ENCODE measurements around the gene NUFIP2. TPM values are rescaled to one million over a fixed set of nuclear protein-coding genes. Genes with fewer than 3 reads are reported as not detected.
A peak's percentile ranks its signal among the peaks of the same experiment; 100 is the strongest.

NUFIP2 gene
- total RNA-seq, 6 donors from 2014 or later, result 17.9 to 85.9 (median 38.4) TPM

DNA sequence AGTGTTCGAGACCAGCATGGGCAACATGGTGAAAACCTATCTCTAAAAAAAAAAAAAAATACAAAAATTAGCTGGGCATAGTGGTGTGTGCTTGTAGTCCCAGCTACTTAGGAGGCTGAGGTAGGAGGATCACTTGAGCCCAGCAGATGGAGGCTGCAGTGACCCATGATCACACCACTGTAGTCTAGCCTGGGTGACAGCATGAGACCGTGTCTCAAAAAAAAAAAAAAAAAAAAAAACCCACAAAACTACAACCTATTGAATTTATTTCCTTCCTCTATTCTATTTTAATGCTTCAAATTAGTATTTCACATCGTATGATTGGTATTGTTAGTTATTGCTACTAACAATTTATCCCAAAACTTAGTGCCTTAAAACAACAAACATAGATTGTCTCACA is 9.4 kb upstream of the NUFIP2 start:
- 53 to 59% methylated on average over 3 of the region's 3 CpGs for WGBS, 2 donors
- DNase-seq (no peak), ATAC-seq (ENCODE audit: low FRiP score in 2 of 2) (no peak)
- H3K36me3 ChIP-seq, result no peaks in the 10 kb centered on the region
- no peak overlapping the region for H3K27ac ChIP-seq
- H3K9me3 ChIP-seq, result no peaks in the 10 kb centered on the region
- no peak overlapping the region for H3K4me3 ChIP-seq
- H3K27me3 ChIP-seq, result no peaks in the 10 kb centered on the region
- H3K4me1 ChIP-seq, result no peaks in the 10 kb centered on the region
- TF ChIP-seq POLR2A (IDR thresholded peaks at IDR 0.05), result no peak
- TF ChIP-seq, protein P1, sequence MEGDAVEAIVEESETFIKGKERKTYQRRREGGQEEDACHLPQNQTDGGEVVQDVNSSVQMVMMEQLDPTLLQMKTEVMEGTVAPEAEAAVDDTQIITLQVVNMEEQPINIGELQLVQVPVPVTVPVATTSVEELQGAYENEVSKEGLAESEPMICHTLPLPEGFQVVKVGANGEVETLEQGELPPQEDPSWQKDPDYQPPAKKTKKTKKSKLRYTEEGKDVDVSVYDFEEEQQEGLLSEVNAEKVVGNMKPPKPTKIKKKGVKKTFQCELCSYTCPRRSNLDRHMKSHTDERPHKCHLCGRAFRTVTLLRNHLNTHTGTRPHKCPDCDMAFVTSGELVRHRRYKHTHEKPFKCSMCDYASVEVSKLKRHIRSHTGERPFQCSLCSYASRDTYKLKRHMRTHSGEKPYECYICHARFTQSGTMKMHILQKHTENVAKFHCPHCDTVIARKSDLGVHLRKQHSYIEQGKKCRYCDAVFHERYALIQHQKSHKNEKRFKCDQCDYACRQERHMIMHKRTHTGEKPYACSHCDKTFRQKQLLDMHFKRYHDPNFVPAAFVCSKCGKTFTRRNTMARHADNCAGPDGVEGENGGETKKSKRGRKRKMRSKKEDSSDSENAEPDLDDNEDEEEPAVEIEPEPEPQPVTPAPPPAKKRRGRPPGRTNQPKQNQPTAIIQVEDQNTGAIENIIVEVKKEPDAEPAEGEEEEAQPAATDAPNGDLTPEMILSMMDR (IDR thresholded peaks at IDR 0.05), result no peak
- no peak for TF ChIP-seq POLR2AphosphoS5 (IDR thresholded peaks at IDR 0.05)
- no peak for TF ChIP-seq EP300 (IDR thresholded peaks at IDR 0.05)

DNA sequence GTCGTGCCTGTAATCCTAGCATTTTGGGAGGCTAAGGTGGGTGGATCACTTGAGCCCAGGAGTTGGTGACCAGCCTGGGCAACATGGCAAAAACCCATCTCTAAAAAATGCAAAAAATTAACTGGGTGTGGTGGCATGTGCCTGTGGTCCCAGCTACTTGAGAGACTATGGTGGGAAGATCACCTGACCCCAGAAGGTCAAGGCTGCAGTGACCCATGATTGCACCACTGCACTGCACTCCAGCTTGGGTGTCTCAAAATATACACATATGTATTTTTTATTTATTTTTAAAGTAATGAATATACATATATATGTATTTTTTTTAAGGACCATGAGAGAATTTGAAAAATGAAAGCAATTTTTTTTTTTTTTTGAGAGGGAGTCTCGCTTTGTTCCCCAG is 5.1 kb upstream of the NUFIP2 start:
- TF ChIP-seq, protein P1 (IDR thresholded peaks at IDR 0.05), result no peak
- TF ChIP-seq EP300 (IDR thresholded peaks at IDR 0.05), result no peak
- TF ChIP-seq POLR2A (IDR thresholded peaks at IDR 0.05), result no peak
- TF ChIP-seq POLR2AphosphoS5 (IDR thresholded peaks at IDR 0.05), result no peak
- no peak overlapping the region for H3K27ac ChIP-seq
- 80 to 91% methylated on average over 2 of the region's 2 CpGs for WGBS, 2 donors
- no peaks in the 10 kb centered on the region for H3K9me3 ChIP-seq
- H3K4me3 ChIP-seq, result no peak overlapping the region
- H3K36me3 ChIP-seq, result no peaks in the 10 kb centered on the region
- ATAC-seq (ENCODE audit: low FRiP score in 2 of 2) (no peak), DNase-seq (no peak)
- no peaks in the 10 kb centered on the region for H3K27me3 ChIP-seq
- peaks cover 0 to 5% (median 2%) of the 10 kb centered on the region in 4 donors for H3K4me1 ChIP-seq

DNA sequence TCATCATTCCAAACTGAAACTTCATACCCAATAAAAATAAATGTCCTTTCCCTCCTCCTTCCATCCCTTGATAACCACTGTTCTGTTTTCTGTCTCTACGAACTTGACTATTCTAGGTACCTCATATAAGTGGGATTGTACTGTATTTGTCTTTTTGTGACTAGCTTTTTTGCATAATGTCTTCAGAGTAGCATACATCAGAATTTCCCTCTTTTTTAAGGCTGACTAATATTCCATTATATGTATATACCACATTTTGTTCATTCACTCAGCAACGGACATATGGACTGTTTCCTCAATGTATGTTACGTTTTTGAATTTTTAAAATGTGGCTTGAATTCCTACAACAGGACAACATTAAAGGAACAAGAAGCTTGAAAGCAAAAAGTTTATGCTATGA is 1.5 kb upstream of the NUFIP2 start:
- H3K4me1 ChIP-seq, result peaks cover 15 to 18% (median 17%) of the 10 kb centered on the region in 4 donors
- H3K27me3 ChIP-seq, result no peaks in the 10 kb centered on the region
- no peaks in the 10 kb centered on the region for H3K9me3 ChIP-seq
- H3K36me3 ChIP-seq, result peaks cover 0 to 4% (median 0%) of the 10 kb centered on the region in 4 donors
- ATAC-seq (ENCODE audit: low FRiP score in 2 of 2) (no peak), DNase-seq (no peak)
- WGBS, 2 donors, result 89 to 95% methylated on average over 3 of the region's 3 CpGs
- H3K27ac ChIP-seq, result no peak overlapping the region
- no peak for TF ChIP-seq POLR2AphosphoS5 (IDR thresholded peaks at IDR 0.05)
- H3K4me3 ChIP-seq, result no peak overlapping the region

DNA sequence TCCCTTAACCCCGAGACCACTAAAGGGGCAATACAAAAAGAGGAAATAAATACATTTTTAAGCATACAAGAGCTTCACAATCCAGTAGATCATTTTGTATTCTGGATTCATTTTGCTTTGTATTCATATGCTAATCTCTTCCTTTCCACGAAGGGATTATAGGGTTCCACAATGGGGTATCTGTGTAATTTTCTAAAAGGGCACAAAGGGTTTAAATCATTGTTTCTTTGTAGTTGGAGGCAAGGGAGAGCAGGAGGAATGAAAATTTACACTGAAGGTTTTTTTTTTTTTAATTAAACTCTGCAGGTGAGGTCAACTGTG is 592 bp upstream of the NUFIP2 start:
- TF ChIP-seq POLR2A (IDR thresholded peaks at IDR 0.05) (no peak), EP300 (IDR thresholded peaks at IDR 0.05) (no peak), POLR2AphosphoS5 (IDR thresholded peaks at IDR 0.05) (no peak)
- TF ChIP-seq, protein P1 (IDR thresholded peaks at IDR 0.05), result no peak
- H3K27ac ChIP-seq, result peak overlapping the region; percentile 97 to 98 (median 98)
- WGBS, 2 donors, result 0% methylated on average over 2 of the region's 2 CpGs

DNA sequence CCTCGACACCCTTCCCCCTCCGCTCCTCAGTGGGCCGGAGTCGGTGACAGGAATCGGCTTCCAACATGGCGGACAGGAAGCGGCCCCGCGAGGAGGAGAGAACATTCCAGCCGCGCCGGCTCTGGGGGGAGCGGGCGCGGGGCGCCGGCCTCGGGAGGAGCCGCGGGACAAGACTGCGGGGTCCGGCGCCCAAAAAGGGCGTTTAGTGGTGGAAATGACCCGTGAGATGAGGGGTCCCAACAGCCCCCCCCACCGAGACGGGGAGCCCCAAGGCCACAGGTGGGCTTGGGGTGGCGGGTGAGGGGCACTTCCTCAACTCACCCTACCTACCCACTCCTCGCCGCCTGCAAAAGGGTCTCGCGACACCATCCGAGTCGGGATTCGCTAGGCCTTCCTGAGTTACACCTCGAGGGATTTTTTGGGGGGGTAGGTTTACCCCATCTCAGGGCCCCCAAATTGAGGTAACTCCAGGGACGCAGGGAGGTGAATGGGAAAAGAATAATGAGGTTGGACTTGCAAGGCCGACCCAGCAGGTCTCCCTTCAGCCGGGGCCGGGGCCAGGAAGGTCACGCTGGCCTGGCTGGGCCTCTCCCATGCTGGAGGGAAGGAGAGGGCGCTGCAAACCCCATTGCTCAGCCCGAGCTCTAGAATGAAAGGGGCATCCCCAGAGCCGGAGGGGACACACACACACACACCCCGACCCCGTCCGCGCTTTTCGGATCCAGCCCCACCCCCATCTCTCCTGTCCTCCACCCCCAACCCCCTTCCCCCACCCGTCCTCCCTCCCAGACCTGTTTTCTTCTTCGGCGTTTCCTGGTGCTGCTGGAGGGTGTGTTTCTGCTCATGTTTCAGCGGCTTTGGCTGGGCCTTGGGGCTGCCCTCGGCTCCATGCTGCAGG is 707 bp downstream of the NUFIP2 start:
- TF ChIP-seq EP300 (IDR thresholded peaks at IDR 0.05) (no peak), POLR2AphosphoS5 (IDR thresholded peaks at IDR 0.05) (no peak)
- TF ChIP-seq, protein P1 (IDR thresholded peaks at IDR 0.05), result peak in 1 of 6 experiments; percentile 8
- 0 to 2% methylated on average over 11 to 43 of the region's 54 CpGs for WGBS, 2 donors
- no peaks in the 10 kb centered on the region for H3K9me3 ChIP-seq
- peaks cover 34 to 40% (median 36%) of the 10 kb centered on the region in 4 donors for H3K4me1 ChIP-seq
- peak; percentile 57 to 83 for DNase-seq
- peak overlapping the region; percentile 97 to 98 (median 98) for H3K27ac ChIP-seq
- H3K27me3 ChIP-seq, result no peaks in the 10 kb centered on the region
- peak overlapping the region; percentile 61 to 96 (median 87) for H3K4me3 ChIP-seq
- H3K36me3 ChIP-seq, result peaks cover 0 to 22% (median 6%) of the 10 kb centered on the region in 4 donors
- peak; percentile 57 to 59 for ATAC-seq (ENCODE audit: low FRiP score in 2 of 2)

More for the DNA sequence above, 592 bp upstream of the NUFIP2 start:
- Histone ChIP-seq H3K9me3 (no peaks in the 10 kb centered on the region), H3K4me3 (peak overlapping the region; percentile 18 to 91 (median 72)), H3K4me1 (peaks cover 23 to 27% (median 26%) of the 10 kb centered on the region in 4 donors), H3K36me3 (peaks cover 0 to 13% (median 4%) of the 10 kb centered on the region in 4 donors), H3K27me3 (no peaks in the 10 kb centered on the region)
- ATAC-seq (ENCODE audit: low FRiP score in 2 of 2) (no peak), DNase-seq (no peak)

All from upper lobe of left lung (tissue), 6 donors.